Tibial artery (tissue), 4 donors: ENCODE data around the gene ELAC1.
A peak's percentile ranks its signal among the peaks of the same experiment; 100 is the strongest.

Experiments used
- DNase-seq, 2 donors: peaks; one replicate each; pipeline ENCODE4 v3.0.0-alpha.2; 2019
- H3K27ac ChIP-seq, 2 donors: fragments of 200-600 bp; sonication (generic) in 1 of 2; 1 replicate in 1 of 2; 2 replicates in 1 of 2; pipeline ENCODE4 v1.5.1; 2018 to 2019; ENCODE audit warnings: mild to moderate bottlenecking in 1 of 2
- H3K27me3 ChIP-seq, 2 donors: fragments of 200-600 bp; sonication (generic) in 1 of 2; one replicate each; pipeline versions ENCODE4 v1.5.1 to v1.6.0; 2016 to 2019
- H3K36me3 ChIP-seq, 3 donors: fragments of 200-600 bp; sonication (generic) in 2 of 3; one replicate each; pipeline ENCODE4 v1.5.1; 2016 to 2019; ENCODE audit warnings: mild to moderate bottlenecking in 2 of 3
- H3K4me1 ChIP-seq, 4 donors: fragments of 200-600 bp; sonication (generic) in 2 of 4; 1 replicate in 3 of 4; 2 replicates in 1 of 4; pipeline ENCODE4 v1.5.1; 2016 to 2019
- H3K4me3 ChIP-seq, 2 donors: fragments of 200-600 bp; sonication (generic) in 1 of 2; 1 replicate in 1 of 2; 2 replicates in 1 of 2; pipeline ENCODE4 v1.5.1; 2018 to 2019; ENCODE audit warnings: mild to moderate bottlenecking in 2 of 2
- H3K9me3 ChIP-seq, 3 donors: fragments of 200-600 bp; sonication (generic) in 1 of 3; one replicate each; pipeline ENCODE4 v1.5.1; 2016 to 2019
- CTCF ChIP-seq, 2 experiments: fragments of 200-600 bp in 1 of 2; fragments of 450-650 bp in 1 of 2; IDR thresholded peaks; one replicate each; pipeline ENCODE4 v1.5.1; 2017 to 2019; ENCODE audit warnings: antibody characterized with exemption in 2 of 2, mild to moderate bottlenecking in 1 of 2, moderate library complexity in 1 of 2
- intact Hi-C: fragments of 100-400 bp; cut with DNase I; formaldehyde crosslinking; loops from one replicate; pipeline ENCODE4 v1.15.0; 2023; ENCODE audit warnings: low total_unique reads

ELAC1 gene

GRCh38 chr18:51029694-51030536, 62.1 kb downstream of the ELAC1 start, which contains the start of gene SMAD4:
Gene SMAD4, plus strand, starts transcription at chr18:51030213. Its CDS starts 16,834 bp downstream, at chr18:51047047.
- DNase-seq = peak; percentile 95 to 98
- H3K9me3 ChIP-seq = no peaks in the 10 kb centered on the region
- H3K4me1 ChIP-seq = peaks cover 0 to 62% (median 21%) of the 10 kb centered on the region in 4 donors
- H3K4me3 ChIP-seq = peak within 1 kb of the TSS; percentile 57 to 85
- H3K27me3 ChIP-seq = no peaks in the 10 kb centered on the region
- TF ChIP-seq CTCF (IDR thresholded peaks at IDR 0.05) = no peak
- H3K27ac ChIP-seq = peak within 1 kb of the TSS; percentile 91 to 92
- intact Hi-C loops = loop anchor here (5.0 kb wide), 2 partner anchors 58 to 153 kb away; partner anchors contain the start of gene ME2
- H3K36me3 ChIP-seq = peaks cover 0 to 18% (median 0%) of the 10 kb centered on the region in 3 donors

- H3K27me3 ChIP-seq = no peaks in the 10 kb centered on the region
- H3K9me3 ChIP-seq = no peaks in the 10 kb centered on the region
- peak overlapping the region; percentile 91 to 92 for H3K27ac ChIP-seq
- H3K4me1 ChIP-seq = peaks cover 0 to 70% (median 29%) of the 10 kb centered on the region in 4 donors
- intact Hi-C loops = no loop called here
- peak overlapping the region; percentile 57 to 85 for H3K4me3 ChIP-seq
- peak in 1 of 2 experiments; percentile 5 for TF ChIP-seq CTCF (IDR thresholded peaks at IDR 0.05)
- peak; percentile 61 to 86 for DNase-seq
- peaks cover 0 to 11% (median 0%) of the 10 kb centered on the region in 3 donors for H3K36me3 ChIP-seq
Measured at GRCh38 chr18:51030537-51031258, 62.9 kb downstream of the ELAC1 start.

GRCh38 chr18:51032193-51032592, 64.4 kb downstream of the ELAC1 start:
- no peaks in the 10 kb centered on the region for H3K9me3 ChIP-seq
- intact Hi-C loops = no loop called here
- peaks cover 0 to 83% (median 42%) of the 10 kb centered on the region in 4 donors for H3K4me1 ChIP-seq
- no peak for DNase-seq
- H3K27me3 ChIP-seq = no peaks in the 10 kb centered on the region
- H3K36me3 ChIP-seq = peaks cover 0 to 6% (median 0%) of the 10 kb centered on the region in 3 donors
- TF ChIP-seq CTCF (IDR thresholded peaks at IDR 0.05) = no peak
- H3K27ac ChIP-seq = peak overlapping the region in 1 of 2 donors; percentile 92
- H3K4me3 ChIP-seq = peak overlapping the region; percentile 57 to 85

GRCh38 chr18:51037230-51037629, 69.4 kb downstream of the ELAC1 start:
- TF ChIP-seq CTCF (IDR thresholded peaks at IDR 0.05) = no peak
- DNase-seq = no peak
- intact Hi-C loops = no loop called here
- Histone ChIP-seq H3K27me3 (no peaks in the 10 kb centered on the region), H3K9me3 (no peaks in the 10 kb centered on the region), H3K36me3 (peaks cover 0 to 6% (median 0%) of the 10 kb centered on the region in 3 donors), H3K27ac (no peak overlapping the region), H3K4me1 (peaks cover 0 to 100% (median 57%) of the 10 kb centered on the region in 4 donors), H3K4me3 (no peak overlapping the region)
